OCI-LY7 (cell line): ENCODE results near the gene FYB2. TPM values are rescaled to one million over a fixed set of nuclear protein-coding genes. Genes with fewer than 3 reads are reported as not detected.

Source experiments
- Bru-seq: library from RNA; stranded (reverse); fragments of 400-500 nt; gene quantifications from one replicate; lab custom pipeline; 2021; lab: Mats Ljungman, UMichigan
- BruChase-seq, 2 experiments: library from RNA; stranded (reverse); fragments of 400-500 nt; gene quantifications; one replicate each; lab custom pipeline; 2021; lab: Mats Ljungman, UMichigan
- BruUV-seq: library from RNA; stranded (reverse); fragments of 400-500 nt; replicated peaks from 2 replicates; lab custom pipeline; 2021; lab: Mats Ljungman, UMichigan
- CTCF ChIA-PET: fragments of 300-600 bp; sonication (Branson Sonifier 250); formaldehyde crosslinking; loops from one replicate; lab custom pipeline; 2022; ENCODE audit warnings: antibody characterized with exemption; ENCODE audit not compliant: unreplicated experiment; lab: Charles Lee
- POLR2A ChIA-PET: fragments of 300-600 bp; sonication (Branson Sonifier 250); formaldehyde crosslinking; loops from one replicate; lab custom pipeline; 2022; ENCODE audit warnings: antibody characterized with exemption; lab: Charles Lee
- DNase-seq: peaks from one replicate; pipeline ENCODE4 v3.0.0-alpha.2; 2015; ENCODE audit warnings: low spot score
- H2AFZ ChIP-seq: fragments of 200-600 bp; sonication (generic), shearing (Covaris generic); 2 replicates; pipeline ENCODE4 v1.6.1; 2014; ENCODE audit warnings: mild to moderate bottlenecking, antibody characterized with exemption, low read length, moderate library complexity
- H3K27ac ChIP-seq: fragments of 200-600 bp; sonication (generic); 2 replicates; pipeline ENCODE4 v1.5.1; 2014; ENCODE audit warnings: mixed run types, low read depth, mild to moderate bottlenecking, moderate library complexity, low read length, inconsistent platforms; ENCODE audit not compliant: poor library complexity, severe bottlenecking
- H3K36me3 ChIP-seq: fragments of 200-600 bp; sonication (generic); 2 replicates; pipeline ENCODE4 v1.6.1; 2014; ENCODE audit warnings: mild to moderate bottlenecking, antibody characterized with exemption, low read length, moderate library complexity, mixed read lengths; ENCODE audit not compliant: insufficient read depth
- H3K4me1 ChIP-seq: fragments of 200-600 bp; sonication (generic); 2 replicates; pipeline ENCODE4 v1.5.1; 2014; ENCODE audit warnings: mild to moderate bottlenecking, low read length; ENCODE audit not compliant: insufficient read depth, poor library complexity, severe bottlenecking
- H3K4me2 ChIP-seq: fragments of 200-600 bp; sonication (generic); 2 replicates; pipeline ENCODE4 v1.6.1; 2014; ENCODE audit warnings: mild to moderate bottlenecking, low read length
- H3K4me3 ChIP-seq: fragments of 200-600 bp; sonication (generic); 2 replicates; pipeline ENCODE4 v1.5.1; 2014; ENCODE audit warnings: mild to moderate bottlenecking, low read depth, low read length; ENCODE audit not compliant: poor library complexity, severe bottlenecking
- H3K79me2 ChIP-seq: fragments of 200-600 bp; sonication (generic); 2 replicates; pipeline ENCODE4 v1.6.1; 2016; ENCODE audit warnings: low read depth, mild to moderate bottlenecking, low read length, moderate library complexity, mixed read lengths; ENCODE audit not compliant: insufficient read depth
- H3K9me2 ChIP-seq: fragments of 200-600 bp; sonication (generic); 2 replicates; pipeline ENCODE4 v1.6.1; 2016; ENCODE audit warnings: mild to moderate bottlenecking, low read length, mixed read lengths; ENCODE audit not compliant: insufficient read depth
- H3K9me3 ChIP-seq: fragments of 200-600 bp; sonication (generic); 2 replicates; pipeline ENCODE4 v1.6.1; 2014; ENCODE audit warnings: mild to moderate bottlenecking, mixed run types, low read length, mixed read lengths
- H4K20me1 ChIP-seq: fragments of 200-600 bp; sonication (generic); 2 replicates; pipeline ENCODE4 v1.6.1; 2014; ENCODE audit warnings: mild to moderate bottlenecking, antibody characterized with exemption, low read length, moderate library complexity, mixed read lengths; ENCODE audit not compliant: insufficient read depth
- CTCF ChIP-seq: fragments of 200-600 bp; sonication (generic); conservative IDR thresholded peaks from 2 replicates; pipeline ENCODE4 v1.5.1; 2014; ENCODE audit warnings: mild to moderate bottlenecking, antibody characterized with exemption, low read length, moderate library complexity, mixed read lengths
- EZH2phosphoT487 ChIP-seq: fragments of 200-600 bp; sonication (generic); IDR thresholded peaks from 2 replicates; pipeline ENCODE4 v1.6.1; 2018; ENCODE audit warnings: low read depth, borderline replicate concordance, mild to moderate bottlenecking, mixed run types, antibody characterized with exemption, low read length, moderate library complexity, mixed read lengths
- intact Hi-C: fragments of 100-400 bp; cut with micrococcal nuclease; formaldehyde crosslinking; loops from one replicate; pipeline ENCODE4 v1.10.0; 2022; ENCODE audit not compliant: unreplicated experiment
- long read RNA-seq: library from polyadenylated mRNA; stranded (forward); transcript quantifications from one replicate; pipeline ENCODE4 v2.0.0, GENCODE V29; 2022
- total RNA-seq, 2 experiments: library from RNA; depleted of rRNA in 1 of 2; stranded (reverse); fragments of >200 nt in 1 of 2; shearing (Covaris generic) in 1 of 2; gene quantifications; 2 replicates each; pipeline ENCODE4 v1.2.3, GENCODE V29; 2014 to 2022

FYB2 gene
- total RNA-seq (2014; rRNA removed; shearing (Covaris generic)) (not detected in 2 replicates), total RNA-seq (2022) (not detected in 2 replicates), Bru-seq, nascent RNA (not detected), BruChase-seq, experiment 1, labeled RNA remaining after a 6-hour chase (not detected), BruChase-seq, experiment 2, labeled RNA remaining after a 2-hour chase (not detected)
- long read RNA-seq: 0 reads

GRCh38 chr1:56819387-56819899 is at the start of gene FYB2:
Gene FYB2, minus strand, starts transcription at chr1:56819404. Its CDS starts 114 bp downstream, at chr1:56819290.
- H3K4me1 ChIP-seq: no peaks in the 10 kb centered on the region
- TF ChIP-seq CTCF: no peak
- TF ChIP-seq EZH2phosphoT487: no peak
- intact Hi-C loops: no loop called here
- no peak within 1 kb of the TSS for H3K4me2 ChIP-seq
- no peak within 1 kb of the TSS for H3K4me3 ChIP-seq
- no peaks in the 10 kb centered on the region for H3K36me3 ChIP-seq
- ChIA-PET POLR2A (no interaction called here), CTCF (no interaction called here)
- no peak within 1 kb of the TSS for H3K27ac ChIP-seq
- no peaks in the 10 kb centered on the region for H4K20me1 ChIP-seq
- no TSS peak for BruUV-seq
- H3K79me2 ChIP-seq: no peaks in the 10 kb centered on the region
- no peak within 1 kb of the TSS for H2AFZ ChIP-seq
- DNase-seq: no peak
- no peaks in the 10 kb centered on the region for H3K9me3 ChIP-seq
- no peaks in the 10 kb centered on the region for H3K9me2 ChIP-seq

GRCh38 chr1:56868761-56869160 is 49.6 kb upstream of the FYB2 start:
- no peak overlapping the region for H3K4me3 ChIP-seq
- no peaks in the 10 kb centered on the region for H3K9me3 ChIP-seq
- TF ChIP-seq CTCF (no peak), EZH2phosphoT487 (no peak)
- H3K4me2 ChIP-seq: no peak overlapping the region
- BruUV-seq: no TSS peak
- CTCF ChIA-PET: no interaction called here
- no peaks in the 10 kb centered on the region for H3K4me1 ChIP-seq
- H3K79me2 ChIP-seq: no peaks in the 10 kb centered on the region
- no peak overlapping the region for H2AFZ ChIP-seq
- POLR2A ChIA-PET: interaction anchor here (0.7 kb wide), 1 partner anchor 13 kb away, joined by 3 read pairs; no protein-coding TSS in a partner anchor
- no peaks in the 10 kb centered on the region for H4K20me1 ChIP-seq
- no peak overlapping the region for H3K27ac ChIP-seq
- intact Hi-C loops: no loop called here
- H3K36me3 ChIP-seq: no peaks in the 10 kb centered on the region
- no peak for DNase-seq
- H3K9me2 ChIP-seq: no peaks in the 10 kb centered on the region

GRCh38 chr1:56867491-56867890 is 48.3 kb upstream of the FYB2 start:
- BruUV-seq: no TSS peak
- no peak for TF ChIP-seq EZH2phosphoT487
- H3K4me2 ChIP-seq: no peak overlapping the region
- H3K9me3 ChIP-seq: no peaks in the 10 kb centered on the region
- H4K20me1 ChIP-seq: no peaks in the 10 kb centered on the region
- H3K36me3 ChIP-seq: no peaks in the 10 kb centered on the region
- H3K27ac ChIP-seq: no peak overlapping the region
- H3K4me3 ChIP-seq: no peak overlapping the region
- ChIA-PET CTCF (no interaction called here), POLR2A (no interaction called here)
- H3K79me2 ChIP-seq: no peaks in the 10 kb centered on the region
- H2AFZ ChIP-seq: no peak overlapping the region
- H3K4me1 ChIP-seq: no peaks in the 10 kb centered on the region
- intact Hi-C loops: no loop called here
- no peaks in the 10 kb centered on the region for H3K9me2 ChIP-seq
- no peak for DNase-seq
